Coronary artery (tissue), 2 donors: ENCODE measurements around the gene USH1C.
A peak's percentile ranks its signal among the peaks of the same experiment; 100 is the strongest.

Source experiments
- DNase-seq: peaks from one replicate; pipeline ENCODE4 v3.0.0-alpha.2; 2017; ENCODE audit warnings: low spot score
- H3K27ac ChIP-seq, 2 donors: fragments of 200-600 bp; sonication (generic); one replicate each; pipeline ENCODE4 v1.5.1; 2016 to 2019
- H3K4me3 ChIP-seq: fragments of 200-600 bp; sonication (generic); 2 replicates; pipeline ENCODE4 v1.5.1; 2016; ENCODE audit warnings: mild to moderate bottlenecking, moderate library complexity
- CTCF ChIP-seq: fragments of 200-600 bp; sonication (generic); IDR thresholded peaks from one replicate; pipeline ENCODE4 v1.5.1; 2019; ENCODE audit warnings: antibody characterized with exemption

USH1C gene

GRCh38 chr11:17476317-17477083 lies 67.7 kb downstream of the USH1C start, which contains the start of gene ABCC8:
Gene ABCC8, minus strand, starts transcription at chr11:17476845. Its CDS starts 69 bp downstream, at chr11:17476776.
- DNase-seq: no peak
- peak within 1 kb of the TSS; percentile 66 for H3K4me3 ChIP-seq
- H3K27ac ChIP-seq: no peak within 1 kb of the TSS
- no peak for TF ChIP-seq CTCF

- H3K27ac ChIP-seq: no peak overlapping the region
- no peak for TF ChIP-seq CTCF
- no peak for DNase-seq
- H3K4me3 ChIP-seq: peak overlapping the region; percentile 66
Measured at GRCh38 chr11:17475666-17476316, 68.4 kb downstream of the USH1C start.

- H3K27ac ChIP-seq: no peak overlapping the region
Measured at GRCh38 chr11:17473071-17473744, 71.0 kb downstream of the USH1C start.

GRCh38 chr11:17472467-17472866 lies 71.7 kb downstream of the USH1C start:
- TF ChIP-seq CTCF: no peak
- H3K4me3 ChIP-seq: no peak overlapping the region
- H3K27ac ChIP-seq: no peak overlapping the region
- DNase-seq: no peak

More at GRCh38 chr11:17473071-17473744, 71.0 kb downstream of the USH1C start:
- DNase-seq: no peak
- H3K4me3 ChIP-seq: no peak overlapping the region
- no peak for TF ChIP-seq CTCF

GRCh38 chr11:17471501-17471900 lies 72.7 kb downstream of the USH1C start:
- H3K4me3 ChIP-seq: no peak overlapping the region
- no peak overlapping the region for H3K27ac ChIP-seq
- no peak for DNase-seq
- no peak for TF ChIP-seq CTCF

- H3K27ac ChIP-seq: no peak overlapping the region
- DNase-seq: no peak
Measured at GRCh38 chr11:17469998-17470397, 74.2 kb downstream of the USH1C start.

More at GRCh38 chr11:17469998-17470397, 74.2 kb downstream of the USH1C start:
- TF ChIP-seq CTCF: no peak
- H3K4me3 ChIP-seq: no peak overlapping the region
